Cortex of kidney (tissue), 1 donor: ENCODE measurements around the gene PTK6.

ENCODE experiments used
- DNase-seq: peaks from one replicate; lab custom pipeline; 2025; lab: John Stamatoyannopoulos, UW

PTK6 gene

DNA sequence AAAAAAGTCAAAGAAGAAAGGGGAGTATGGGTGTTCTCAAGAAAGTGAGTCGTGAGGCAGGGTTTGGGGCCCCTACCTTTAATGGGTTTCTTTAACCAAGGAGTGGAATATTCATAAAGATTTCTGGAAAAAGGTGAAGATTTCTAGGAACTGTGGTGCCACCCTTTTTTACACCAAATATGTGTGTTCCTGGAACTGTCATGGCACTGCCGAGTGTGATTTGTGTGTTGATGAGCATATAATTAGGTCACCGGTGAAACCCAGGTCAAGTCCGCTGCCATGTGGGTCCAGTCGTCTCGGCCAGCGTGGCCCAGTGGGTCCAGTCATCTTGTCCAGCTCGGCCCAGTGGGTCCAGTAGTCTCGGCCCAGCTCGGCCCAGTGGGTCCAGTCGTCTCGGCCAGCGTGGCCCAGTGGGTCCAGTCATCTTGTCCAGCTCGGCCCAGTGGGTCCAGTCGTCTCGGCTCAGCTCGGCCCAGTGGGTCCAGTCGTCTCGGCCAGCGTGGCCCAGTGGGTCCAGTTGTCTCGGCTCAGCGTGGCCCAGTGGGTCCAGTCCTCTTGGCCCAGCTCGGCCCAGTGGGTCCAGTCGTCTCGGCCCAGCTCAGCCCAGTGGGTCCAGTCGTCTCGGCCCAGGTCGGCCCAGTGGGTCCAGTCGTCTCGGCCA is 30.0 kb downstream of the PTK6 start:
- DNase-seq, result no peak

DNA sequence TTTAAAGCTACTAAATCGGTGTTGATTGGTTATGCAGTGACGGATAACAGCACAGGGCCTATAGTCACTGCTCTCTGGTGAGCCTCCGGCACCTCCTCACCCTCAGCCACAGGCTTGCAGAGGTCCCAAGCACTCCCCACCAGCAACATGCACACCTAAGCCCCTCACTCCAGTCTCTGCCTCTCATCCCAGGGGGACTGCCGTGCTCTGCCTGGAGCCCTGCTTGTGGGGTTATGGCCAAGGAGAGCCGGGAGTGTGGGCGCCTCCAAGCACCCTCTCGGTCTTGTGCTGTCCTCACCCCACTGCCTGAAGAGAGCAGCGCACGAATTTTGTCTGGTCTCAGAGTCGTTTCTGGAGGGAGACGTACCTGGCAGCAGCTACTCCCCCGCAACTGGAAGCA is 31.5 kb downstream of the PTK6 start:
- no peak for DNase-seq

- DNase-seq, result no peak
Observed at GRCh38 chr20:63505281-63505680, 31.9 kb downstream of the PTK6 start.

- DNase-seq, result no peak
Observed at GRCh38 chr20:63504642-63505041, 32.5 kb downstream of the PTK6 start.

DNA sequence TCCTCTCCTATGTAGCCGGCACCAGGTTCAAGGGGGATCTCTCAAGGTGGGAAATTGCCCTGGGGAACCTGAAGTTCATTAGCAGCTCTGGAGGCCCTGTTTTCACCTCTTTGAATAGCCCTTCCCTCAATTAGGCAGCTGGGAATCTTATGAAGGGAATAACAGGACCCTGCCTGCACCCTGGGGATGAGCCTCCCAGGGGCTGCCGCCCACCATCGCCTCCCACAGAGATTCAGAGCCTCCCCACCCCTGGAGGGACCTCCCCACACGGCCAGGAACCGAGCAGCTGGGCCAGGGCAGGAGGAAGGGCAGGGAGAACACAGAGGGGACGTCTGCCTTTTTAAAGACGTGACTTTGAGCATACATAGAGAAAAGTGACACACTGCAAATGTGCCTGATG is 33.7 kb downstream of the PTK6 start:
- DNase-seq, result no peak

GRCh38 chr20:63502671-63503172 is 34.5 kb downstream of the PTK6 start:
- DNase-seq, result no peak

- DNase-seq, result no peak
Observed at GRCh38 chr20:63501818-63502670, 35.1 kb downstream of the PTK6 start.

DNA sequence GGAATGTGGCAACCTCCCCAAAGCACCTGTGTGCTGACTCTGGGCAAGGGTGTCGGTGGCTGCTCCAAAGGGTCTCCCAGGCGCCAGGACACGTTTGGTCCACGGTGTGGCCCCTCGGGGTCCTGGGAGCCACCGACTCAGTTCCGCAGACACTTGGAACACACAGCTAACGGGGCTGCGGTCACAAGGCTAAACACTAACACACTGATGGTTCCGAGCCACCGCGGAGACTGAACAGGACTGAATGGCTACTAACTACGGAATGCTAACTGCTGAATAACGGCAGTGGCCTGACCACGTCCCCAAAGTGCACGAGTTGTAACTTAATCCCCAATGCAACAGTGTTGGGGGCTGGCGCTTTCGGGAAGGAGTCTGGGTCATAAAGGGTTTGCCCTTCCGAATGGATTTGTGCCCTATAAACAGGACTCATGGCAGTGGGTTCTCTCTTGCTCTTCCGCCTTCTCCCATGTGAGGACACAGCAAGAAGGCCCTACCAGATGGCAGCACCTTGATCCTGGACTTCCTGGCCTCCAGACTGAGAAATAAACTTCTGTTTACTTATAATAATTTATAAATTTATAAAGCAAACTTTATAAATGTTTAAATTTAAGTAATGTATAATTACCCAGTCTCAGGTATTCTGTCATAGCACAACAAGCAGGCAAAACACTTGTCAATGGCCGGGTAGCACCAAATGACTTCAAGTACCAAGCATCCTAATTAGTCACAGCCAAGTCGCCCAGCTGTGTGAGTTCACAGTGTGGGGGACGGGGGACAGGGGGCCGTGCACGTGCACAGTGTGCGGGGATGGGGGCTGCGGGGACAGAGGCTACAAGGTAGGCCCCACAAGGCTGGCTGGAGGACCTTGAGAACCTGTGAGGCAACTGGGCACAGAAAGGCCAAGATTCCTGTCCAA is 36.0 kb downstream of the PTK6 start:
- DNase-seq, result no peak

GRCh38 chr20:63500151-63500901 is 36.9 kb downstream of the PTK6 start:
- no peak for DNase-seq

DNA sequence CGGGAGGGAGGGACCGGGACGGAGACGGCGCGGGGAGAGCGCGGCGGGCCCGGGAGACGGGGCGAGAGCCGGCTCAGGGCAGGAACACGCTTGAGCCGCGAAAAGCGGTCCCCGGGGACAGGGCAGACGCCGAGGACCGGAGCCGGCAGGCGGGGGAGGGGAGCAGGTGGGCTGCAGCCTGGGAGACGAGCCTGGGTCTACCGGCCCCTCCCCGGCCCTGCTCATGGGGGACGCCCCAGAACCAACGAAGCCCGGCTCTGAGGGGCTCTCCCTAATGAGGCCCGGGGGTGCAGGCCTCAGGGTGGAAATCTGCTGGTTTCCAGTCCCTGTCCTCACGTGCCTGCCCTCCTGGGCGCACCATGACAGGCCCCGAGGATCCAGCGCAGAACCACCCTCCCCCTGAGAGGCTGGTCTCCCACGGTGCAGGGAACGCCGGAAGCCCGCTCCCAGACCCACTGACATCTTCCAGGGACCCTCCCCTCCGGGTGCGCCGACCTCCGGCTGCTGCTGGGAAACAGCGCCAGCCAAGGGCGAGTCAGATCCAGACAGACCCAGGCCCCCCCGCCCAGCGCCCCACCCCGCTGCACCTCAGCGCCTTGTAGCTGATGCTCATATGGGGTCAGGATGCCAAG is 37.7 kb downstream of the PTK6 start:
- DNase-seq, result no peak

GRCh38 chr20:63498960-63499337 is 38.2 kb downstream of the PTK6 start, which contains the start of gene EEF1A2:
TSS of gene EEF1A2 (minus strand) at chr20:63499083. CDS start at chr20:63497763, 1,320 bp downstream.
- no peak for DNase-seq

- no peak for DNase-seq
Observed at GRCh38 chr20:63497946-63498935, 38.9 kb downstream of the PTK6 start.

GRCh38 chr20:63497138-63497945 is 39.8 kb downstream of the PTK6 start:
- DNase-seq, result no peak

GRCh38 chr20:63496596-63497120 is 40.5 kb downstream of the PTK6 start:
- no peak for DNase-seq

- no peak for DNase-seq
Observed at GRCh38 chr20:63495741-63496595, 41.2 kb downstream of the PTK6 start.

GRCh38 chr20:63495167-63495720 is 41.9 kb downstream of the PTK6 start:
- DNase-seq, result no peak
